Testis (tissue), 3 donors: Measurements from ENCODE around the gene RAP2A. TPM values are rescaled to one million over a fixed set of nuclear protein-coding genes. Genes with fewer than 3 reads are reported as not detected.
A peak's percentile ranks its signal among the peaks of the same experiment; 100 is the strongest.

Experiments used
- DNase-seq: peaks from one replicate; pipeline ENCODE4 v3.0.0-alpha.2; 2019
- H3K27ac ChIP-seq, 2 donors: fragments of 200-600 bp; sonication (generic); one replicate each; pipeline ENCODE4 v1.5.1; 2019
- H3K27me3 ChIP-seq: fragments of 200-600 bp; sonication (generic); one replicate; pipeline ENCODE4 v1.5.1; 2019
- H3K36me3 ChIP-seq: fragments of 200-600 bp; sonication (generic); one replicate; pipeline ENCODE4 v1.5.1; 2017; ENCODE audit warnings: low read depth; ENCODE audit errors: missing control alignments
- H3K4me1 ChIP-seq: fragments of 200-600 bp; sonication (generic); one replicate; pipeline ENCODE4 v1.5.1; 2019
- H3K4me3 ChIP-seq, 2 donors: fragments of 200-600 bp; sonication (generic); one replicate each; pipeline ENCODE4 v1.5.1; 2017 to 2019
- H3K9me3 ChIP-seq: fragments of 200-600 bp; sonication (generic); one replicate; pipeline ENCODE4 v1.5.1; 2017
- POLR2A ChIP-seq: fragments of 450-650 bp; IDR thresholded peaks from one replicate; pipeline ENCODE4 v1.6.1; 2017; ENCODE audit warnings: antibody characterized with exemption, mild to moderate bottlenecking, moderate library complexity
- WGBS, 2 donors: methylation state at CpG; one replicate each; pipeline ENCODE4 v1.1.5; 2018; 5-methylcytosine and 5-hydroxymethylcytosine counted together
- intact Hi-C: fragments of 100-400 bp; cut with DNase I; formaldehyde crosslinking; loops from one replicate; pipeline ENCODE4 v1.15.1; 2023; ENCODE audit warnings: low total_unique reads
- polyA plus RNA-seq: library from polyadenylated mRNA; stranded (reverse); fragments of 350-450 nt; fragmentation: Illumina TruSeq; extraction: RNeasy Lipid Tissue Mini Kit (QIAGEN cat#74804); gene quantifications from one replicate; pipeline ENCODE4 v1.2.3, GENCODE V29; 2014; ENCODE audit warnings: low read depth, low replicate concordance; ENCODE audit not compliant: insufficient read depth
- total RNA-seq, 2 donors: library from RNA; depleted of rRNA; stranded (reverse); fragments of >200 nt; gene quantifications; one replicate each; pipeline ENCODE4 v1.2.3, GENCODE V29; 2016
- TF ChIP-seq, protein P1 (sequence below), 3 experiments: fragments of 450-650 bp in 2 of 3; fragments of 200-600 bp in 1 of 3; sonication (generic) in 1 of 3; IDR thresholded peaks; one replicate each; pipeline ENCODE4 v1.5.1; 2016 to 2019; ENCODE audit warnings: antibody characterized with exemption in 3 of 3, mild to moderate bottlenecking in 2 of 3, moderate library complexity in 1 of 3

RAP2A gene
- total and polyA plus RNA-seq, 3 donors from 2014 or later = 9.1 to 11.5 (median 10.6) TPM

DNA sequence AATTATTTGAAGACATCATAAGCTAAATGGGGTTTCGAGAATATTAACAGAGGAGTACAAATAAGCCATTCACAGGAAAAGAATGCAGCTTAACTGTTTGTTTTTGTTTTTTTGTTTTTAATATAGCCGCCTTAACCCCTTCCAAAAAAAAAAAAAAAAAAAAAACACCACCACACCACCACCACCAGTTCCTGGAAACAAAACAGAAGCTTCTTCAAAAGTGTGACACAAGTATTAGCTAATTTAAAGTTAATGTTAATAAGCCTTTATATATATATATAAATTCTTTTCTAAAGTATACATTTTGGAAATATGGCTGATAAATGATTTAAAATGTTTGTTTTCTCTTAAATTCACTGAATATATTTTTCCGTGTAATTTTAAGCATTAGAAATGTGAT, 1.4 kb downstream of the RAP2A start:
- no peak for TF ChIP-seq POLR2A
- TF ChIP-seq, protein P1, sequence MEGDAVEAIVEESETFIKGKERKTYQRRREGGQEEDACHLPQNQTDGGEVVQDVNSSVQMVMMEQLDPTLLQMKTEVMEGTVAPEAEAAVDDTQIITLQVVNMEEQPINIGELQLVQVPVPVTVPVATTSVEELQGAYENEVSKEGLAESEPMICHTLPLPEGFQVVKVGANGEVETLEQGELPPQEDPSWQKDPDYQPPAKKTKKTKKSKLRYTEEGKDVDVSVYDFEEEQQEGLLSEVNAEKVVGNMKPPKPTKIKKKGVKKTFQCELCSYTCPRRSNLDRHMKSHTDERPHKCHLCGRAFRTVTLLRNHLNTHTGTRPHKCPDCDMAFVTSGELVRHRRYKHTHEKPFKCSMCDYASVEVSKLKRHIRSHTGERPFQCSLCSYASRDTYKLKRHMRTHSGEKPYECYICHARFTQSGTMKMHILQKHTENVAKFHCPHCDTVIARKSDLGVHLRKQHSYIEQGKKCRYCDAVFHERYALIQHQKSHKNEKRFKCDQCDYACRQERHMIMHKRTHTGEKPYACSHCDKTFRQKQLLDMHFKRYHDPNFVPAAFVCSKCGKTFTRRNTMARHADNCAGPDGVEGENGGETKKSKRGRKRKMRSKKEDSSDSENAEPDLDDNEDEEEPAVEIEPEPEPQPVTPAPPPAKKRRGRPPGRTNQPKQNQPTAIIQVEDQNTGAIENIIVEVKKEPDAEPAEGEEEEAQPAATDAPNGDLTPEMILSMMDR (IDR thresholded peaks at IDR 0.05) = no peak
- no peaks in the 10 kb centered on the region for H3K27me3 ChIP-seq
- intact Hi-C loops = loop anchor here (10.0 kb wide), 1 partner anchor 321 kb away; no protein-coding TSS in a partner anchor
- H3K4me3 ChIP-seq = peak overlapping the region; percentile 79
- no peak for DNase-seq
- peaks cover 6% of the 10 kb centered on the region for H3K4me1 ChIP-seq
- no peaks in the 10 kb centered on the region for H3K36me3 ChIP-seq
- no peaks in the 10 kb centered on the region for H3K9me3 ChIP-seq
- H3K27ac ChIP-seq = no peak overlapping the region
- 25% methylated on average over 3 of the region's 3 CpGs for WGBS, 2 donors

DNA sequence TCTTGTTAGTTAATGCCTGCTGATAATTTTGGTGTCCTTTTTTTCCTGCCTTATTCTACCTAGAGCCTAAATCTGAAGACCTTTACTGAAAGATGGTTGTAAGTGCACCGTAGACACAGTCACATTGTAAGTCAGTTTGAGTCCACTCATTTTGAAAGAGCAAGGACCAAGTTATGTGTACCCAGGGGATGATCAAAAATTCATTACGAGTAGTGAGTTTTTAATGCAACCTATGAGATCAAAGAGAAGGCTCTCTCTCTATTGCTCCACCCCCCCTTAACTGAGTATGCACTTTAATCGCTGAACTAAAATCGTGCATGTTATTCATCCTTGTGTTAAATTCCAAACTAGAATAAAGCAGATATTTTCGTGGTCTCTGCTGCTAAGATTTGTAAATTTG, 1.8 kb downstream of the RAP2A start:
- H3K36me3 ChIP-seq = no peaks in the 10 kb centered on the region
- no peaks in the 10 kb centered on the region for H3K9me3 ChIP-seq
- H3K4me3 ChIP-seq = peak overlapping the region in 1 of 2 donors; percentile 15
- 17 to 26% methylated on average over 5 of the region's 5 CpGs for WGBS, 2 donors
- intact Hi-C loops = loop anchor here (10.0 kb wide), 1 partner anchor 321 kb away; no protein-coding TSS in a partner anchor
- H3K27ac ChIP-seq = no peak overlapping the region
- peaks cover 6% of the 10 kb centered on the region for H3K4me1 ChIP-seq
- no peak for DNase-seq
- no peaks in the 10 kb centered on the region for H3K27me3 ChIP-seq
- no peak for TF ChIP-seq POLR2A
- TF ChIP-seq, protein P1 (IDR thresholded peaks at IDR 0.05) = no peak

DNA sequence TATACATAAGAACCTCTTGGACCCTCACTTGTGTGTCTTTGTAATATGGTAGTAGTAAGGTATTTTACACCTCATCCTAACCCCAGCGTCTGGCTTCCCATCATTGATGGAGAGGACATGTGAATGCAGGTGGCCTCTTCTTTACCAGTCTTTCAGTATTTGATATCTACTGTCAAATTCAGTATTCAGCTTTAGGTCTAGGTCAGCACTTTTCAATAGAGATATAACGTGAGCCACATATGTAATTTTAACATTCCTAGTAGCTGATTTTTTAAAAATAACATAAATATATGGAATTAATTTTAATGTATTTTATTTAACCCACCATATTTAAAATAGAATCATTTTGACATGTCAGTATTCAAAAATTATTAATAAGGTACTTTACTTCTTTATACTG, 2.9 kb downstream of the RAP2A start:
- Histone ChIP-seq H3K27ac (no peak overlapping the region), H3K4me1 (peaks cover 5% of the 10 kb centered on the region), H3K9me3 (no peaks in the 10 kb centered on the region), H3K4me3 (no peak overlapping the region), H3K27me3 (no peaks in the 10 kb centered on the region), H3K36me3 (no peaks in the 10 kb centered on the region)
- no peak for DNase-seq
- 71 to 82% methylated on average over 2 of the region's 2 CpGs for WGBS, 2 donors
- TF ChIP-seq, protein P1 (IDR thresholded peaks at IDR 0.05) = no peak
- no peak for TF ChIP-seq POLR2A
- intact Hi-C loops = loop anchor here (10.0 kb wide), 1 partner anchor 322 kb away; no protein-coding TSS in a partner anchor

DNA sequence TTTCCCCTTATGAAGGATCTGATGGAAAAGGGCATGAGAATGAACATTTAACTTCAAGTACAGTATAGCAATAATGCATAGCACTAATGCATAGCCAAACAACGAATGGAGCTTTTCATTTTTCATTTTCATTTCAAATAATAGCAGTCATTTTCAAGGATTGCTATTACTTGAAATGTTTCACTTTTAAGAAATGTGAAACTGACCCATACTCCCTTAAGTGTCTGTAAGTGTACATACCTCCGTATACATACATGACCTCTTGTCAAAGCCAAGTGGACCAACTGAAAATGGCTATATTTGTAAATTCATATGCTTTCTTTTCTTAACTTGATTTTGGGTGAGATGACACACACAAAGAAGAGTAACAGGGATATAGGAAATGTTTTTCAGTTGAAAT, 3.8 kb downstream of the RAP2A start:
- WGBS, 2 donors = 81 to 89% methylated on average over 2 of the region's 2 CpGs
- H3K9me3 ChIP-seq = no peaks in the 10 kb centered on the region
- H3K27me3 ChIP-seq = no peaks in the 10 kb centered on the region
- no peaks in the 10 kb centered on the region for H3K4me1 ChIP-seq
- H3K4me3 ChIP-seq = no peak overlapping the region
- DNase-seq = no peak
- H3K27ac ChIP-seq = no peak overlapping the region
- intact Hi-C loops = loop anchor here (10.0 kb wide), 1 partner anchor 323 kb away; no protein-coding TSS in a partner anchor
- no peaks in the 10 kb centered on the region for H3K36me3 ChIP-seq
- TF ChIP-seq, protein P1 (IDR thresholded peaks at IDR 0.05) = no peak
- no peak for TF ChIP-seq POLR2A

DNA sequence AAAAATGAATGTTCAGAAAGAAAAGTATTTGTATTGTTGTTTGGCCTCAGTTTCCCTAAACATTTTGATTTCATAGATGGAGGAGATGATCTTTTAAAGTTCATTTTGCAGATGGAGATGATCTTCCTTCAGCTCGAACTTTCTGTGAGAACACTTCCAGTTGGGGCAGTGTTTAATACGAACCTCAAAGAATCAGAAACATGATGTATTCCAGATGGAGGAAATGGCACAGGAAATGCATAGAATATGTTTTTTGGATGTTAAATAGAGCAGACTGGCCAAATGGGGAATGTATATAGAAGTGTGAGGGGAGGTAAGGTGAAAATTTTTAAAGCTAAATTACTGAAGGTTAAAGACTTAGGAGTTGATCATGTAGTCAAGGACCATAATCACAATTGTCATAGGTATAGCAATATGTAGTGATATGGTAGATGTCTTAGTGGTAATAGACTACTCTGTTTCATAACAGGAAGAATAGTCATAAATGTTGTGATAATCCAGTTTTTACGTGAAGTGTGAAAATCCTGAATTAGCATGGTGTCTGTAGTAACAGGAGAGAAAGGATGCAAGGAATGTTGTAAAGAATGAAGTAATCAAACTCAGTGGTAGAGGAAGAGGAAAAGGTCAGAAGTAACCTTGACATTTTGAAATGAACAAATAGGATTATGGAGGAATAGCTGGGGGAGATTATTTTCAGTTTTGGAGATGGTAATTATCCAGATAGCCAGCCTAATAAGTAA, 5.1 kb downstream of the RAP2A start:
- Histone ChIP-seq H3K9me3 (no peaks in the 10 kb centered on the region), H3K4me1 (no peaks in the 10 kb centered on the region), H3K4me3 (no peak overlapping the region), H3K27ac (no peak overlapping the region), H3K36me3 (no peaks in the 10 kb centered on the region), H3K27me3 (no peaks in the 10 kb centered on the region)
- intact Hi-C loops = loop anchor here (10.0 kb wide), 1 partner anchor 324 kb away; no protein-coding TSS in a partner anchor
- WGBS, 2 donors = 75 to 85% methylated on average over 3 of the region's 3 CpGs
- TF ChIP-seq POLR2A = no peak
- TF ChIP-seq, protein P1 (IDR thresholded peaks at IDR 0.05) = no peak
- DNase-seq = no peak
